GM21825 (cell line): Measurements from ENCODE around the gene CARD19.

Experiments
- ATAC-seq: cut with Tn5 transposase; IDR thresholded peaks from one replicate; pipeline ENCODE4 v1.9.1; 2021; ENCODE audit warnings: mild to moderate bottlenecking, moderate library complexity; ENCODE audit not compliant: unreplicated experiment

The CARD19 gene

GRCh38 chr9:93086447-93087224, 9.4 kb upstream of the CARD19 start:
- ATAC-seq = no peak

- no peak for ATAC-seq
Observed at GRCh38 chr9:93087971-93088655, 7.9 kb upstream of the CARD19 start.

GRCh38 chr9:93088656-93089015, 7.4 kb upstream of the CARD19 start:
- ATAC-seq = no peak

DNA sequence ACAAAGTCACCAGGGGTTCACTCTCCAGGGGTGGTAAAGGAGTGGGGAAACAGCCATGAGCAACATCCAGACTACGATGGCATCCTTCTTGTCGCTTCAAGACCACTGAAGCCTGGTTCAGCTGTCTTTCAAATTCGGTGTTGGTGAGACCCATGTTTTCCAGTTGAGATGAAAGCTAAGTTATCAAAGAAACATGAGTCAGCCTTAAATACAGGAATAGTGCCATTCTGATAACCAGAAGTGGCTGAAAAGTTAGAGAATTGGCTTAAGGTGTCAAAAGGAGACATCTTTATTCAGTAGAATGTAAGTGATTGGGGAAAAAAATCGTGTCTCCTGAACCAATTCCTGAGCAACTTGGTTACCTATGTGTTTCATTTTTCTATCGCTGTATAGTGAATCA, 7.0 kb upstream of the CARD19 start:
- ATAC-seq = no peak

- no peak for ATAC-seq
Observed at GRCh38 chr9:93089481-93089991, 6.5 kb upstream of the CARD19 start.

DNA sequence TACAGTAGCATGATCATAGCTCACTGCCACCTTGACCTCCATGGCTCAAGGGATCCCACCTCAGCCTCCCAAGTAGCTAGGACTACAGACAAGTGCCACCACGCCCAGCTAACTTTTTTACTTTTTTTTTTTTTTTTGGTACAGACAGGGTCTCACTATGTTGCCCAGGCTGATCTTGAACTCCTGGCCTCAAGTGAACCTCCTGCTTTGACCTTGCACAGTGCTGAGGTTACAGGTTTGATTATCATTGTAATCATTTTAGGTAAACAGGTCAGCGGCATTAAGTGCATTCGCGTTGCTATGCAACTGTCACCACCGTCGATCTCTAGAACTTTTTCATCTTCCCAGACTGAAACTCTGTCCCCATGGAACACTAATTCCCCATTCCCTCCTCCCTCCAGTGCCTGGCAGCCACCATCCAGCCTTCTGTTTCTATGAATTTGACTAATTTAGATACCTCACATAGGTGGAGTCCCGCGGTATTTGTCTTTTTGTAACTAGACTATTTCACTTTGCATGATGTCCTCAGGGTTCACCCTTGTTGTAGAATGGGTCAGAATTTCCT, 5.8 kb upstream of the CARD19 start:
- ATAC-seq = no peak

- ATAC-seq = no peak
Observed at GRCh38 chr9:93091056-93091452, 5.0 kb upstream of the CARD19 start.

DNA sequence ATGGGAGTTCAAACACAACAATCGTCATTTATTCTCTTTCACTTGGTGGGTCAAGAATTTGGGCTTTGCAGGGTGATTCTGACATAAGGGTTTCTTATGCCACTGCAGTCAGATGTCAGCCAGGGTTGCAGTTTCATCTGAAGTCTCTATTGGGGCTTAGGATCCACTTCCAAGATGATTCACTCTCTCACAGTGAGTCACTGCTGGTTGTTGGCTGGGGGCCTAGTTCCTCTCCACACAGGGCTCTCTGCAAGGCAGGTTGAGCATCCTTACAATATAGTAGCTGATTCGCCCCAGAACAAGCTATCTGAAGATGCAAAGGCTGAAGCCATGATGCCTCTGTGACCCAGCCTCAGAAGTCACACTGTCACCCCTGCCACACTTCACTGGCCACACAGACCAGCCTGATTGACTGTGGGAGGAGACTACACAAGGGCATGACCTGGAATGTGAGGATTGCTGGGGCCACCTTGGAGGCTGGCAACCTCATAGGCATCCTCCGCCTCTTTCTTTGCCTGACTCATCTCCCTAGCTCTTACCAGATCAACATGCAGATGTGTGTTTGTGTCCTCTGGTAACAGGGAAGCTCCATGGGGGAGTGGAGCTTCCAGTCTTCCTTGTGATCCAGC, 4.5 kb upstream of the CARD19 start:
- ATAC-seq = no peak

DNA sequence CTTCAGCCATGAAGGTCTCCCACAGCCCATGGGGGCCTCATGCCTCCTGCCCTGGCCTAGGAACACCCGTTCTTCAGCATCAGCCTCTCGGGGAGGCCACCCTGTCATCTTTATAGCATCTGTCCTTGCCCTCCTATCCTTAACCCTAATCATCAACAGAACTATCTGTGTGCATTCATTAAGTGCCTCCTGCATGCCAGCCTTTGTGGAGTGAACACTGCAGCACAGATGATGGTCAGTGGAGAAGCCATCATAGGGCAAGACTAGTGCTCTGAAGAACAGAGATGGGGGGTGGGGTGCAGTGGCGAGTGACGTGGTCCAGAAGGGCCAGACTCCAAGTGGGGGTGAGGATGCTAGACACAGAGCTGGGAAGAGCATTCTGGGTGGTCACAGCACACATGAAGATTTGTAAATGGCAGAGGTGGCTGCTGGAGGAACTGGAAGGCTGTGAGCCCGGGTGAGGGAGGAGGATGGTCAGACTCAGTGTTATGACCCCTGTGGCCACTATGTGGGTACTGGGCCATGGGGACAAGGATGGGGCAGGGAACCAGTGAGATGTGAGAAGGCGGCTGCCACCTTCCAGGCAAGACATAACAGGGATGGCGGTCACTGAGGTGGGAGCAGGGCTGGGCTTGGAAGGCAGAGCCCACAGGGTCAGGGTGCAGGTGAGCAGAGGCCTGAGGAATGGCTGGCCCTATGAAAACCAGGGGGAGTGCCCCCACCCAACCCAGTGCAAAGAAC, 3.6 kb upstream of the CARD19 start:
- ATAC-seq = no peak

DNA sequence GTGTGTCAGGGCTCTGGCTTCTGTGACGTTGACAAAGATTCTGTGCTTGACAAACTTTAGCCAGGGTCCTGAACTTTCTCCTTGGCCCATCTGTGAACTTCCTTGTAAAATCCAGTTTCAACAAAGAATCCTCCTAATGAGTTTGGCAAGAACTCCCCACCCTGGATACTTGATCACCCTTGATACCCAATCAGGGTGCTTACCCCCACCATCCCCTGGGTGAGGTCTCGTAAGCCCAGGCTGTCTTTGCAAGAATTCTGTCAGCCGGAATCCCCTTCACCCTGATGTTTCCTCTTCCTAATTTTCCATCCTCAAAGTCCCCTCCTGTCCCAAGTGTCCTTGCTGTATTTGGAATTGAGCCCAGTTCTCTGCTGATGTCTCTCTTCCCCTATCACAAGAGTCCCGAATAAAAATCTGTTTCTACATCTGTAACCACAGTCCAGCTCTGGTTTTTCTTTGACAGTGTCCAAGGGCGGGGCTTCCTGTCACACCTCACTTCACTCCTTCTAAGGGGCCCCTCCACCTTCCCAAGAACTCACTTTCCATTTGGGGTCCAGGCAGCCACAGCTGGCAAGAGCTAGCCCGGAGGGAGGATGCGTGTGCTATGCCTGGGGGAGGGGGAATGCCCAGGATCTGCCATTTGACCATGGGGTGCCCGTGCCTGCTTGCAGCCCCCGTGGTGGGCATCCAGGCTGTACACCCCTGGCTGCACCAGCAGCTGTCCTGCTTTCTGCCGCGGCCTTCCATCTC, 2.7 kb upstream of the CARD19 start:
- ATAC-seq = no peak

DNA sequence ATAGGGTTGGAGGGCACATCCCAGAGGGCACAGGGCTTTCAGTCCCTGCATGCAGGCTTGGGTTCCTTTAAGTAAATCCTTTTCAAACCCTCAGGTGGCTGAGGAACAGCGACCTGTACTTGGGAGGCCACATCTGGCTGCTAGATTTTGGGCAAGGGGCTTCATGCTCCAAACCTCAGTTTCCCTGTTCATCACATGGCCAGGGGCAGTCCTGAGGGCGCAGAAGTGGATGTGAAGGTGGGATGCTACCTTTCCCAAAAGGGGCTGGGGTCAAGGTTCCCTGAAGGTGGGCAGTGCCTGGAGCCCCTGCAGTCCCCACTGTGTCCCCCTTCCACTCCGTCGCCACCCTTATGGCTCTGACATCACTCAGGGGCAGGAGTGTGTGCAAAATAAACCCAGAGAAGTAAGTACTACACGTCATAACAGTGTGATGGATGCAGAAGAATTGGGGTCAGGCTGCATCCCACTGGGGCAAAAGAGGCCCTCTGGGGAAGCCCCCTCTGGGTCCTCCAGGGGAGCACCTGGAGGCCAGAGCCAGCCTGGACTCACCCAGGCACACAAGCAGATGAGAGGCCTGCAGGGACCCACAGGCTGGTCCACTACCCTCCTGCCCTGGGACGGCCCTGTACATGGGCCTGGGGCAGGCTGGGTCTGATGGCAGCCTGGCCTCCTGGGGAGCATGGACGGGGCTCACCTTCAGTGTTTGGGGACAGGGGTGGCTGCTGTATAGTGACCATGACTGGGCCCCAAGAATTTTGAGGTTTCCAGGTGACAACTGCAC, 1.9 kb upstream of the CARD19 start:
- no peak for ATAC-seq

DNA sequence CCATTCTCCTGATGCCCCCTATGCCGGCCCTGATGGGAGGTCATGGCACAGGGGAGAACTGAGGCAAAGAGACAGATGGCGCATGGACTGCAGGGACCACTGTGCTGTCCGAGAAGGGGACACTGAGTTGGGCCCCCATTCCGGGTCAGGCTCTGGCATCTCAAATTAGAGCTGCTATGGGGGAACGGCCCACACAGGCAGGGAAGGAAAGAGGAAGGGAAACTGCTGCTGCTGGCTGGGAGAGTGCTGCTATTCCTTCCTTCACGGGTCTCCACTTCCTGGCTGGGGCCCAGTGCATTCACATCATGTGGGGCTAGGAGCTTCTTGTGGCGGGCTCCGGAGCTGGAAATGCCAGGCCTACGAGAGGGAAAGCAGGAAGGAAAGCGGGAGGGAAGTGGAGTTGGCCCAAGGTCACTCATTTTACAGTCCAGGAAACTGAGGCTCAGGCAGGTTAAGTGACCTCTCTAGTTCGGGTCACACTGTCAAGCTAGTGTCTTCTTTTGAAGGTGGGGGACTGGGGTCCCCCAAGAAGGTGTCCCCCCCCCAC, 1.3 kb upstream of the CARD19 start:
- ATAC-seq = no peak

DNA sequence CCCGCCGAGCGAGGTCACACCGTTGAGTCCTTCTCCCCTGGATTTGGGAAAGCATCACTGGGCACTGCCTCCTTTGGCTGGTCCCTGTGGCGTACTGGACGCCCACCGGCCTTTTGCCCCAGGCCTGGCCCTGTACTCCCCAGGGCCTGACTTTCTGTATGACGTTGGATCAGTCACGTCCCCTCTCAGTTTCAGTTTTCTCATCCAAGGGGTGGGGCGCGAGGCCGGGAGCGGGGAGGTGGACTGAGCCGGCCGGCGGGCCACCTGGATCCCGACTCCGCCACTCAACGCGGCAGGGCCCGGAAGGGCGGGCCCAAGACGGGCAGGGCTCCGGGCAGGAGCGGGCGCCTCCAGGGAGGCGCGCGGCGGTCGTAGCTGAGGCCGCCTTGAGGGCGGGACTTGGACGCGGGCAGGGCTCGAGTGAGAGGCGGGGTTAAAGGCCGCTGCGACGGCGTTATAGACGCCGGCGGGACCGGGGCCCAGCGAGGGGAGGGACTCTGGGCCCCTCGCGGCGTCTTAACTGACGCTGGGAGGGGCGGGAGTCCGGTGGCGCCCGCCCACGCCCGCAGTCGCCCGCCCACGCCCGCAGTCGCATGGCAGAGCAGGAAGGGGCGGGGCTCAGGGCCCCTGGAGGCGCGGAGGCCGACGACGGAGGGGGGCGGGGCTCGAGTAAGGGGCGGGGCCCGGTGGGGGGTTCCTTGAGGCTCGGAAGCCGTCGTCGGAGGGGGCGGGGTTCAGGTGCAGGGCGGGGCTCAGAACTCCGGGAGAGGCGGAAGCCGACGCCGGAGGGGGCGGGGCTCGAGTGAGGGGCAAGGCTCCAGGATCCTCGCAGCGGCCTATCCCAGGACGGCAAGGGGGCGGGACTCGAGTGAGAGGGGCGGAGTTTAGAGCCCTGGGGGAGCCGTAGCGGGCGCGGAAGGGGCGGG, 549 bp upstream of the CARD19 start:
- ATAC-seq = peak; percentile 55

DNA sequence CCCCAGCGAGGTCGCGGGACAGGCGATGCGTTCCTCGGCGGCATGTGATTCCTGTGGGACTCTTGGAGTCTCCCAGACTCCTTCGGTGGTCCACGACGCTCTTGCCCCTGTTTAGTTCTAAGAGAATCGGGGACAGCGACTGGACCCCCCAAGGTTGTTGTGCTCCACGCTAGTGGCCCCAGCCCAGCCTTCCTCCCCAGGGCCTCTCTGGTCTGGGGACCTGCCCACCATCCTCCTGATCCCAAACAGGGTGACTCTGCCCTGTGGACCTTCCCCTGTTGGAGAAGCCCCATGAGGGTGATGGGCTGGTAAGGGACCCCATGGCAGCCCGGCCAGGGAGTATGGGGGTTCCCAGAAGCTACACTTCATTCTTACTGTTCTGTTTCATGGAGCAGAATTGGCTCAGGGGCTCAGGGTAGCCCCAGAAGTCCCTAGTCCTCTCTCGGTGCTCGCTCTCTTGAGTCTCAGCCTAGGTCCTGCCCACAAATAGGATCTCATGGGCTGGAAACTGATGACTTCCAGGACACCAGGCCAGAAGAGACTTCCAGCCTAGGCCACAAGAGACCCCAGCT, 880 bp downstream of the CARD19 start:
- ATAC-seq = no peak

- ATAC-seq = no peak
Observed at GRCh38 chr9:93097511-93098201, 1.6 kb downstream of the CARD19 start.

- no peak for ATAC-seq
Observed at GRCh38 chr9:93098236-93098946, 2.4 kb downstream of the CARD19 start.
